GM18520 (cell line): ENCODE measurements around the gene CSNK1G3.

Experiments
- ATAC-seq: cut with Tn5 transposase; IDR thresholded peaks from one replicate; pipeline ENCODE4 v1.9.1; 2021; ENCODE audit not compliant: unreplicated experiment

The CSNK1G3 gene

DNA sequence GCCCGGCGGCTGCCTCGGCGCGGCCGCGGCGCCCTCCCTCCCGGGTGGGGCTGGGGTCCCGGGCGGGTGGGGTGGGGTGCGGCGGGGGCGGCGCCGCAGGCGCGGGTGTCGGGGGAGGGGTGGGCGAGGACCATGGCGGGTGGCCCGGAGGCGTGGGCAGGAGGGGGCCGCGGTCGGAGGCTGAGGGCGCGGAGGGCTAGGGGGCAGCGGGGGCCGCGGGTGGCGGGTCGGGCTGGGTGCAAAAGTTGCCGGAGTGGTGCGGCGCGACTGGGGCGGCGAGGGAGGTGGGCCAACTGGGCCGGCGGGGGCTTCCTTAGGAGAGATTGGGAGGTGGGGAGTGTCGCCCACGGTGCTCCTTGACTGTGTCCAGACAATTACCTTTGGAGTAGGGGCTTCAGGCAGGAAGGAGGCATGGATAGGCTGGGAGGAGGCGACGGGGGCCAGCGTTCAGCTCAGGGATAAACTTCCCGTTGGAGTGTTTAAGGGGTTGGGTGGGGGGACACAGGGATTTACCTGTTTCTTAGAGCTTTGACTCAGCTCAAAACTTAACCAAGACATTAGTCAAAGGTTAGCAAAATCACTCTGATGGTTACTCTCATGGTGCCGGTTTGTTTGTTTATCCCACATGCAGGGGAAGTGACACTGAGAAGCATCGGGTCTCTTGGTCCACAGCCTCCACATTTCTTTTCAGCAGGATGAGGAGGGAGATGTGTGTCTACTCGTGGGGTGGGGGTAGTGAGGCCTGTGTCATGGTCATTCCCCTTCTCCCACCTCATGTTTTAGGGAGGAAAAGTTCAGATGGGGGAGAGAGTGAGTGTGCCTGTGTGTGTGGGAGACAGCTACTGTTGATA, 859 bp downstream of the CSNK1G3 start:
- ATAC-seq = no peak

GRCh38 chr5:123514615-123515355, 2.8 kb downstream of the CSNK1G3 start:
- no peak for ATAC-seq

GRCh38 chr5:123515904-123516303, 3.9 kb downstream of the CSNK1G3 start:
- ATAC-seq = no peak

DNA sequence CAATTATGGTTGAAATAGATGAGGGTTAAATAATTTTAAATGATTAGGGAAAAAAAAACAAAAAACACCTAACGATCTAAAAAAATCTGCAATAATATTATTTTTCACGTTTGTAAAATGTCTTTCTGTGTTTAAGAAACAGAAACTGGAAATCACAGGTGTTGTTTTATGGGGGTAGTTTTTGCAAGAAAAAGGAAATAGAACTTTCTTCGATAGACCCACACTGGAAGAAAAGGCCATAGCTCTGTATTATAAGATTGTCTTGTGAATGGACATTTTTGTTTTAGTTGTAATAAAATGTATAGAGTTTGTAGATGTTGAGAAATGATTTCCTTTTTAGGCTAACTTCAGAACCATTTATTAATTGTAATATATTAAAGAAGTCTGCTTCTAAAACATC, 5.5 kb downstream of the CSNK1G3 start:
- no peak for ATAC-seq

- no peak for ATAC-seq
Observed at GRCh38 chr5:123518111-123518510, 6.1 kb downstream of the CSNK1G3 start.

- peak; percentile 77 for ATAC-seq
Observed at GRCh38 chr5:123520677-123521247, 8.8 kb downstream of the CSNK1G3 start.

DNA sequence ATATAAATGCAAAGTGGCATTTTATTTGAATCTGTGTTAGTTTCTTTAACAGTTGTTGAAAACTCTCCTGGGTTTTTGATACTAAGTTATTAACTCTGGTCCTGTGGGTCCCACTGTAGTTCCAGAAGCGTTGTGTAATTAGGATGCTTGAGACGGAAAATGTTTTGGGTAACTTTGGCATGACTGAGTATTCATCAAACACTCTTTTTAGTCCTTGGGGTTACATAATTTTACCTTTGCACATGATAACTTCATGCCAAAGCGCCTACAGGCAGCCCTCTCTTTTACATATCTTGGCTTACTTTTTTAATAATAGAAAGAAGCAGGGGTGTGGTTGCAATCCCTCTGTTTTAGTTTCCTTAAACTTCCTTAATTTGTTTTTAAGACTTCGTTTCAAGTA, 12.2 kb downstream of the CSNK1G3 start:
- no peak for ATAC-seq

DNA sequence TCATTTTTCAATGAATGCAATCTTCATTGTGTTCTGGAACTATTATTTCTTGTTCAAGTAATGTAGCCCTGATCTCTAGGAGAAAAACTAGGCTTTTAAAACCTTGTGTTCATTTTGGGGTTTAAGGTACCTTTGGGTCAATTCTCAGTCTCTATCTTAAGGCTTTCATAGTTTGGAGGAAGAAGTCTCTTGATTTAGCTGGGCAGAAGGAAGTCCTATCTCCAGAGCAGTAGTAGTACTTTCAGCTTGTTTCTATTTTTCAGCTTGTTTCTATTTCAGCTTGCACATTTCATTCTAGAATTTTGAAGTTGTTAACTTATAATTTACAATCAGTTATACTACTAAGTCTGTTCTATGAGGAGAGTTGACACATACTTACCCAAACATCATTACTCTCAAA, 15.2 kb downstream of the CSNK1G3 start:
- ATAC-seq = no peak

DNA sequence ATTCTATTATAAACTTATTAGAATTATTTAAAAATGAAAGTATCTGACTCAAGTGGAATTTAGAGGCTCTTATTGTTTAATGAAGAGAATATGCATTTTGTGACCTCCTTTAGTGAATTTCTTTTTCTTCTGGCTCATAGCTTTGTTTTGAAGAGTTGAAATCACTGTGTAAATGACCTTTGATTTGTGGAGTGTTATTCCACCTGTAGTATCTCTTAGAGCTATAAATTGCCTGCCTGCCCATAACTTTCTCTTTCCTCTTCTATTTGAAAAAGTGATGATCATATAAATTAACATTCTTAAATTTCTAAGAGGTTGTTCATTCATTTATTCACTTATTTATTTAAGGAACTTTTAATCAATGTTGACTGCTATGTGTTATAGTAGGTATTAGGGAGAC, 16.1 kb downstream of the CSNK1G3 start:
- no peak for ATAC-seq

- ATAC-seq = no peak
Observed at GRCh38 chr5:123528878-123529277, 16.9 kb downstream of the CSNK1G3 start.

- ATAC-seq = no peak
Observed at GRCh38 chr5:123530728-123531127, 18.8 kb downstream of the CSNK1G3 start.

- no peak for ATAC-seq
Observed at GRCh38 chr5:123535648-123536047, 23.7 kb downstream of the CSNK1G3 start.

GRCh38 chr5:123537256-123537655, 25.3 kb downstream of the CSNK1G3 start:
- ATAC-seq = no peak

DNA sequence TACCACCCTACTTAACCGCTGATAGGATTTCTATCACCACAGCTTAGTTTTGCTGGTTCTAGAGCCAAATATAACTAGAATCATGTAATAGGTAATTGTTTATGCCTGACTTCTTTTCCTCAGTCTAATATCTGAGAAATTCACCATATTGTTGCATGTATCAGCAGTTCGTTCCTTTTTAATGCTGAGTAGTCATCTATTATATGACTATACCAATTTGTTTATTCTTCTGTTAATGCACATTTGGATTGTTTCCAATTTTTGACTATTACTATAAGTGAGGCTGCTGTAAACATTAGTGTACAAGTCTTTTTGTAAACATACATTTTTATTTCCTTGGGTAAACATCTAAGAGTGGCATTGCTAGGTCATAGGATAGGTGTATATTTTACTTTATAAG, 25.9 kb downstream of the CSNK1G3 start:
- no peak for ATAC-seq

DNA sequence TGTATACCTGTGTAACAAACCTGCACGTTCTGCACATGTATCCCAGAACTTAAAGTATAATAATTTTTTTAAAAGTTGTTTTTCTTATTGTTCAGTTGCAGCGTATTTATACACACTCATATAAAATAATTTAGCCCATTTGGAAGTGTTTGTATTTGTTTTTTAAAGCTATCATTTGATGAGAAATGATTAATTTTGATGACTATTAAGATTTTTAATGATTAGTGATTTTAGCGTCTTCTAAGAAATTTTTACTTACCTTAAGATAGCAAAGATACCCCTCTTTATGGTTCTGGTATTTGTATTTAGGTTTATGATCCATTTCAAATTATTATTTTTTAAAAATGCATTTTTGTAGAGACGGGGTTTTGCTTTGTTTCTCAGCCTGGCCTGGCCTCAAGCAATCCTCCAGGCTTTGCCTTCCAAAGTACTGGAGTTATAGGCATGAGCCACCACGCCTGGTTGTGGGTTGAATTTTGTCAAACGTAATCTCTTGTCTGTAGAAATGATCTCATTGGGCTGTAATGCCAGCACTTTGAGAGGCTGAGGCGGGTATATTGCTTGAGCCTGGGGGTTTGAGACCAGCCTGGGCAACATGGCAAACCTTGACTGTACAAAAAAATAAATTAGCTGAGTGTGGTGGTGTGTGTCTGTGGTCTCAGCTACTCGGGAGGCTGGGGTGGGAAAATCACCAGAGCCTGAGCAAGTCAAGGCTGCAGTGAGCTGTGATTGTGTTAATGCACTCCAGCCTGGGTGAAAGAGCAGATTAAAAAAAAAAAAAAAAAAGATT, 26.9 kb downstream of the CSNK1G3 start:
- ATAC-seq = no peak

- no peak for ATAC-seq
Observed at GRCh38 chr5:123540534-123540933, 28.6 kb downstream of the CSNK1G3 start.

DNA sequence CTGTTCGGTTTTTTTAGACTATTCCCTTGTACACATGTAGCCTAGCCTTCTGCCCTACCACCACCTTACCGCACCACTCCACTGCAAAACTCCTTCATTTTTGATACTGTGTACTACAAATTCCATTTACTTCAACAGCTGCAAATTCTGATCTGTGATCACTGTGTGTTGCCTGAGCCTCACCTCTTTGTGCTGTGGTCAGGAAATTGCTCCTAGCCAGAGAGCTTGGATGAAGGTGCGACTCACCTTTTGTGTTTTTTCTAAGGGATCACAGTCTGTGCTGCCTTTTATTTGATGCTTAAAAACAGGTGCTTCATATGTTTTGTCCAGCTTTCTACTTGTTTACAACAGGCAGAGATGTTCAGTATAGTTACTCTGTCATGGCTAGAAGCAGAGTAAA, 31.5 kb downstream of the CSNK1G3 start:
- no peak for ATAC-seq

DNA sequence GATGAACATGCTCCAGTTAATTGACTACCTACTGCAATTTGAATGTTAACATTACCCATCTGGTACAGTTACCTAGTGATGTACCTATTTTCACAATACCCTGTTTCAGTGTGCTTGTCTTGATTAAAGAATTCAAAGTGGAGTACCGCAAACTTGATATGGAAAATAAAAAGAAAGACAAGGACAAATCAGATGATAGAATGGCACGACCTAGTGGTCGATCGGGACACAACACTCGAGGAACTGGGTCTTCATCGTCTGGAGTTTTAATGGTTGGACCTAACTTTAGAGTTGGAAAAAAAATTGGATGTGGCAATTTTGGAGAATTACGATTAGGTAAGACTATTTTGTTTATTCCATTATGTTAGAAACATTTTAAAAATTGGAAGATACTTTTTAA, 33.5 kb downstream of the CSNK1G3 start:
- no peak for ATAC-seq

DNA sequence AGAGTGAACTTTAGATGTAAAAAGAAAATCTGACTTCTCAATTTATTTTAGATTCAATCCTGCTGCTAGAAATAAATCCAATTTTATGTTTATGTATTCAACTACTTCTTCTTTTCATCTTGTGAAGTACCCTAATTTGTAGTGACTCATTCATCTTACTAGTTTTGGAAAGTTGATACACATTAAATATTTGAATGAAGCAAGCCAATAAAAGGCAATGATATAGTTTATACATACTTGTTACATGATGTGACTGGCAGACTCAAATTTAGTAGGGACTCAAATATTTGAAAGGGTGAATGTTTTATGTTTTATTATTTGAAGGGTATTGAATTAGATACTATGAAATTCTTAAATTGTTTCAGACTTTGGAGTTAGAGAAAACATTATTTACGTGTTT, 34.7 kb downstream of the CSNK1G3 start:
- ATAC-seq = no peak

DNA sequence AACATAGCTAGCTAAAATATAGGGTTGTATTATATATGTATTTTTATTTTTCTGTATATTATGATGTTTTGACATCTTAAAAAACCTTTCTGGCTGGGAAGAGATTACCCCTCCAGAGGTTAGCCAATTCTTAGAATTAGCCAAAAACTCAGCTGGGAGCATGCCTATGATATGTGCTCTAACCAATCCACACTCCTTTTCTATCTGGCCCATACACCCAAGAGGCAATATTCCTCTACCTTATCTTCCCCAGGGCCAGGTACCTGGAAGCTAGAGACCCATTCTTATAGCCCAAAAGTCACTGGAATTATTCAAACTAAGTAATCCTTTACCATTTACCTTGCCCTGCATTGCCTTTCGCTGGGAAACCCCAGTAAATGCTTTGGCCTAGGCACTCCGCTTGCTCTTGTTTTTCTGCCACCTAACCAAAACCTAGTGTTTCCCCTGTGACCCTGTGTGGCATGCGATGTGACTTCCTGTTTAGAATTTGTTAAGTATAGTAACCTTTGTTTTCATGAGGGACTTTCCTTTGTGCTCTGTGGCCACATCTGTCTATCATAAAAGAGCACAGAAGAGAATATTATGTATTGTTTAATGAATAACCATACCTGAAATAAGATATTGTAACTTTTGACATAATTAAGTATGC, 37.4 kb downstream of the CSNK1G3 start:
- peak; percentile 100 for ATAC-seq

GRCh38 chr5:123554601-123555000, 42.6 kb downstream of the CSNK1G3 start:
- ATAC-seq = no peak
